ENCODE data around the gene TENT5C.
A peak's percentile ranks its signal among the peaks of the same experiment; 100 is the strongest.
"Not testable (repeated sequence)": the region's sequence is repeated elsewhere in the genome, so short reads cannot be mapped to it uniquely, and the experiment has no call there.

Gene TENT5C

GRCh38 chr1:117605774-117606648 lies at the start of gene TENT5C:
Gene TENT5C (plus strand): TSS chr1:117606048. CDS start chr1:117622869, 16,821 bp downstream.
- FAIRE-seq: peak; percentile 69

DNA sequence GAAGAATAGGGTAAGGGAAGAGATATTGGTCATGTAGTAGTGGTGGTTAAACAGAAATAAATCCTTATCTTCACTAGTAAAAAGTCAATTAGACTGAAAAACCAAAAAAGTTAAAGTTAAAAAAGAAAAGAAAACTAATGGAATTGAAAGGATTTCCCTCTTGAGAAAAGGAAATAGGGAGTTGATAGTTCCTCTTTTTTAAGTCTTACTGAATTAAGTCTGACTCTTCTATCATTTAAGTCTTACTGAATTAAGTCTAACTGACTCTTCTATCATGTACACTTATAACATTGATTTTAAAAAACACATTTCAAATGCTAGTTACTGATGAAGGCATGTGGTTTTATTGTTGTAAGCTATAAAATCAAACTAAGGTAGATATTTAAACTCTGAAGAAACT lies 49.5 kb upstream of the TENT5C start:
- no peak for FAIRE-seq

- FAIRE-seq: no peak
Observed at GRCh38 chr1:117556976-117557375, 48.9 kb upstream of the TENT5C start.

DNA sequence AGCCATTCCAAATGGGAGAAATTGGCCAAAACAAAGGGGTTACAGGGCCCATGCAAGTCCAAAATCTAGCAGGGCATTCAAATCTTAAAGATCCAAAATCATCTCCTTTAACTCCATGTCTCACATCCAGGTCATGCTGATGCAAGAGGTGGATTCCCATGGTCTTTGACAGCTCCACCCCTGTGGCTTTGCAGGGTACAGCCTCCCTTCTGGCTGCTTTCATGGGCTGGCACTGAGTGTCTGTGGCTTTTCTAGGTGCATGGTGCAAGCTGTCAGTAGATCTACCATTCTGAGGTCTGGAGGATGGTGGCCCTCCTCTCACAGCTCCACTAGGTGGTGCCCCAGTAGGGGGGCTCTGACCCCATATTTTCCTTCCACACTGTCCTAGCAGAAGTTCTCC lies 47.4 kb upstream of the TENT5C start:
- FAIRE-seq: not testable (repeated sequence)

DNA sequence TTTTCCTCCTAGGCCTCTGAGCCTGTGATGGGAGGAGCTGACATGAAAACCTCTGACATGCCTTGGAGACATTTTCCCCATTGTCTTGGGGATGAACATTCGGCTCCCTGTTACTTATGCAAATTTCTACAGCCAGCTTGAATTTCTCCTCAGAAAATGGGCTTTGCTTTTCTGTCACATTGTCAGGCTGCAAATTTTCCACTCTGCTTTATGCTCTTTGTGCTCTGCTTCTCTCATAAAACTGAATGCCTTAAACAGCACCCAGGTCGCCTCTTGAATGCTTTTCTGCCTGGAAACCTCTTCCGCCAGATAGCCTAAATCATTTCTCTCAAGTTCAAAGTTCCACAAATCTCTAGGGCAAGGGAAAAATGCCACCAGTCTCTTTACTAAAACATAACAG lies 46.7 kb upstream of the TENT5C start:
- FAIRE-seq: no peak

- no peak for FAIRE-seq
Observed at GRCh38 chr1:117559985-117560384, 45.9 kb upstream of the TENT5C start.

- no peak for FAIRE-seq
Observed at GRCh38 chr1:117561071-117561470, 44.8 kb upstream of the TENT5C start.

DNA sequence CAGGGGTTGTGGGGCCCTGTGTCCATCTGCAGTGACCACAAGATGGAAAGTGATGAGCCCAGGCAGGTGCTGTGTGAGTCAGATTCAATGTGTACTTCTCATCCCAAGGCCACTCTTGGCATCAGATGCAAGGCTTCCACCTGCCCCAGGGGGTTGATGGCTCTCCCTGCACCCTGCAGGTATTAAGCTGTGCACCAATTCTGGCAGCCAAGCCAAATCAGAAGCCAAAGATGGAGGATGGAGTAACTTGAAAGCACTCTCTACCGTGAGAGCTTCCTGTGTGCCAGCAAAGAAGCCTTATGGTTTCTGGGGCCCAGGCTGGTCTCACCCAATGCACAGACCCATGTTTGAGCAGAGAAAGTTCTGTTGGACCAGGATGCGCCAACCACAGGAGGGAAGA lies 44.3 kb upstream of the TENT5C start:
- FAIRE-seq: no peak

GRCh38 chr1:117562581-117563491 lies 43.0 kb upstream of the TENT5C start:
- FAIRE-seq: no peak

DNA sequence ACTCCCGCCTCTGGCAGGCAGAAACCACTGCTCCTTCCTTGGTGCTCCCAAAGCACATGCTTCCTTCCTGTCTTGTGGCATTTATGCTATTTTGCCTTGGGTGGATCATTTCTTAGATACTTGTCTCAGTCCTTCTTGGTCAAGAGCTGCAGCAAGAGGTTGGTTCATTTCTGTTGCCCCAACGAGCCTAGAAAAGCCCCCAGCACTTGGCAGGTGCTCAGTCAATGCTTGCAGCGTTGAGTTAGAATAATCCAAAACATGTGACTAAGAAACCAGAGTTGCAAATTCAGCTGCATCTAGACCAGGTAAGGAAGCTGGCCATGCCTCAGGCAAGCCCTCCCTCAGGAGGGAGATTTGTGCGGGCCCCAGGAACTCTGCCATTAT lies 42.4 kb upstream of the TENT5C start:
- FAIRE-seq: no peak

DNA sequence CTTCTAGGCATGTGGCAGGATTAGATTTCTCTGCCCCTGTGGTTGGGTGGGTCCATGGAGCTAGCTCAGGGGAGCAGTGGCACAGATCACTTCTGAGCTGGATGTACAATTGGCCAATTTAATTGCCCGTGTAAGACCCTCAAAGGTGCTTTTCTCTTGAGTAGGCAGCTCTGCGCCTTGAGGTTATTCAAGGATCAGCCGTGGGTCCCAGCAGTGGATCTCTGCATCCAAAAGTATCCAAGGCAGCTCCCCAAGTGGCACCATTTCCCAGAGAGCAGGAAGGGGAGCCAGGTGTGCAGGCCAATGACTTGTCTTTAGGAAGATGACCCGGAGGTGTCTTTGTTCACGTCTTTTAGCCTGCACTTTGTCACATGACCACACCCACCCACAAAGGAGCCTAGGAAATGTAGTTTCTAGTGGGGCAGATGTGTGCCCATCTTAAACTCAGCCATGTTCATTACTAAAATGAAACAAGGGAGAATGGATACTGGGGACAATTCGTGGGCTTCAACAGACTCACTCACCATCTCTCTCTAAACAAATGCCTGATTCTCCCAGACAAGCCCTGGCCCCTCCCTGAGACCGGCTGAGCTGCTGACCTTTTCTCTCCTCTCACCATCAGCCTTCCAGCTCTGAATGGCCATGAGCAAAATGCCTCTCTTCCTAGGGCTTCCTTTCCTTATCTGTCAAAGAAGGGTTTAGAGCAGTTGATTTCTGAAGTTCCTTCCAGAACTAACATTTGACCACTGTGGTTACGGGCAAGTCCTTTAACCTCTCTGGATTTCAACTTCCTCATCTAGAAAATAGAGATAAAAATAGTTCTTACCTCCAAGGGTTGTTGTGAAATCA lies 41.4 kb upstream of the TENT5C start:
- no peak for FAIRE-seq

- peak; percentile 5 for FAIRE-seq
Observed at GRCh38 chr1:117565076-117565556, 40.7 kb upstream of the TENT5C start.

DNA sequence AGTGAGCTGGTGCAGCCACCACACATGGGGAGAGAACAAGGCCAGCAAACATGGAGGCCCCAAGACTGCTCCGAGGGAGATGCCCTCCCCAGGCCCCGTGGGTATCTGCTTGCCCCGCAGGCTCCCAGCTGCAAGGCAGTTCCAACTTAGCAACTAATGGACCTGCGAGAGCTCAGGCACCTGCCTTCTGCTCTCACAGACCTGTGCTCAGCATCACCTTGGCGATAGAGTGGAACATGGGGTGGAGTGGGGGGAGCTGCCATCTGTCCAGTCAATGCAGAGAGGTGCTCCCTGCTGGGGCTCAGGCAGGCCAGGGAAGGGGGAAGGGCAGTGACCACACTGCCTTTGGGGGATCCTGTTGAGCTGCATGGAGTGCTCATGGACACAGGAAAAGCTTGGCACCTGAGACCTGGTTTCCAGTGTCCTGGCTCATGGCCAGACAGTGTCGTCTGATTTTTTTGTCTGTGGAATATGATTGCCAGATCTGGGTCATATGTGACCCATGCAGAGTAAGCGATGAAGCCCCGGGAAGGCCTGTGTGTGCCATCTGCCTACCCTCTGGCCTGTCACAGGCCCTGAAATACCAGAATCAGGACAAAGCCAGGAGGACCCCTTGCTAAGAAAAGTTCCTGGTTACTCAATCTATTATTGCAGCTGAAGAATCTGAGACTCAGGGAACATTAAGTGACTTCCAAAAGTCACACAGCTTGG lies 39.9 kb upstream of the TENT5C start:
- peak; percentile 43 for FAIRE-seq

- no peak for FAIRE-seq
Observed at GRCh38 chr1:117566556-117566955, 39.3 kb upstream of the TENT5C start.

DNA sequence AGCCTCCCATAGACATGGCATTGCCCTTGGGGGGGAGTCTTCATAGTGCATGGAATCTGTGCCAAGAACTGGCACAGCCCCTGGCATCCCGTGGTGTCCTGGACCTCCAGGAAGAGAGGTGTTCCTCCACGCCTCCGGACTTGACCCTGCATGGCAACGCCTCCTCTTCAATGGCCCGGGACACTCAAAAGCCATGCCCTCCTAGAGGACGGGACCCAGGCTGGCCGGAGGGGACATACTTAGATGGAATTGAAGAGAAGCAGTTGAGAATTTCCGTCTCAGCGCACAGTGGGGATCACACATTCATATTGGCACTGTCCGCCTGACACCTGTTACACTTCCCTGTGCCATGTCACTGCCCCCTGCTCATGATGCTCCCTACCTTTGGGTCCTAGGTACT lies 38.4 kb upstream of the TENT5C start:
- FAIRE-seq: no peak

DNA sequence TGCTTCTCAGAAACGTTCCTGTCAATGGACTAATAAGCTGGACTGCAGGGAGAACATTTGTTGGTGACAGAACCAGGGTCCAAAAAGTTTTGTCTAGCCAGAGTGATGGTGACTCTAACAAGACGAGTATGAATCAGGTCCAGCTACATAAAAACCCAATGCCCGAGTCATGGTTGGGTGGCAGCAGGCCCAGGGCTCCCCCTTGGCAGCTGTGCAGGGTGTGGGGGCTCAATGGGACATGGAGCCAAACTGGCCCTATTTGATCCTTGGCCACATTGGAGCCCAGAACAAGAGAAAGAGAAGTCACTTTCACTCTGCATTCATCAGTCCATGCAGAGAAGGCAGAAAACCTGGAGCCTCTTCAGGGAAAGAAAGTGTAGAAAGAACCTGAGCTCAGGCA lies 37.9 kb upstream of the TENT5C start:
- no peak for FAIRE-seq

DNA sequence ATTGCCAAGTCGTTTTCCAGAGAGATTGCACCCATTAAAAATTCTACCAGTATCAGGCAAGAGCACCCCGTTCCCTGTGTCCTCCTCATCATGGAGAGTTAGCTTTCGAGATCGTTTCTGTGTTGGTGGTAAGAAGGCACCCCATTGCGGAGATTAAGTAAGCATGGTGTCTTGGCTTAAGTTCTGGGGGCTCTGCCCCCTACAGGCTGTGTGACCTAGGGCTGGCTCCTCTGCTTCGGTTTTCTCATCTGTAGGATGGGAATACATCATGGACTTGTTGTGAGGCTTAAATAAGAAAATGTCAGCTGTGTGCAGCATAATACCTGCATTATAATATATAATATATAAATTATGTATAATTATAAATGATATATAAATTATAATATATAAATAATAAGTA lies 36.8 kb upstream of the TENT5C start:
- FAIRE-seq: no peak

DNA sequence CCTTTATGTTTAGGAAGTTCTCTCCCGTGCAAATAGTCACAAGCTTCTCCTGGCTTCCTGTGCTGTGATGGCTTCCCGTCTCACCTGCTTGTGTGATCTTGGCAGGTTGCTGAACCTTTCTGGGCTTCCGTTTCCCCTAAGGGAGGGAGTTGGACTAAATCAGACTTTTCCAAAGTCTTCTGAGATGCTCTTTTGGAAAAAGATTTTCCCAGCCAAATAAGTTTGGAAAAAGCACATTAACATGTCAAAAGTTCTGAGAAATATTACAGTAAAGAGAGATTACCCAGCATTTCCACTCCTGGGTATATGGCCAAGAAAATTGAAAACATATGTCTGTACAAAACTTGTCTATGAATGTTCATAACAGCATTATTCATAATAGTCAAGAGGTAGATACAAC lies 36.0 kb upstream of the TENT5C start:
- FAIRE-seq: no peak

DNA sequence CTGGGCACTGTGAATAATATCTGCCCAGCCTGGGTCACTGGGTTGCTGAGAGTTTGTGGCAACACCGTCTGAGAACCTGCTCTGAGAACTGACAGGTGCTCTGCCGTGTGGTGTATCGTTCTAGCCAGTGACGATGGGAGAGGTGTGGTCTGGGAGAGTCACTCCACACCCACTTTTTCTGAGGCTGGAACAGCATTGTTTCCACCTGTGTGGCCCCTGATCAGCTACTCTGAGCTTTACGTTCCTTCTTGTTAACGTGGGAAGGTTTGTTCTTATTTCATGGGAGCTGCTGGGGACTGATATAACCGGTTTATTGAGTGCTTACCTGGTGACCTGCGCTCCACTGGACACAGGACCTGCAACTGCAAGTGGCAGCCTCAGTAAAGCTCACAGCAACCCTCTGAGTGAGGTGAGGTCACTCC lies 34.8 kb upstream of the TENT5C start:
- FAIRE-seq: no peak

- FAIRE-seq: no peak
Observed at GRCh38 chr1:117571496-117571895, 34.4 kb upstream of the TENT5C start.

DNA sequence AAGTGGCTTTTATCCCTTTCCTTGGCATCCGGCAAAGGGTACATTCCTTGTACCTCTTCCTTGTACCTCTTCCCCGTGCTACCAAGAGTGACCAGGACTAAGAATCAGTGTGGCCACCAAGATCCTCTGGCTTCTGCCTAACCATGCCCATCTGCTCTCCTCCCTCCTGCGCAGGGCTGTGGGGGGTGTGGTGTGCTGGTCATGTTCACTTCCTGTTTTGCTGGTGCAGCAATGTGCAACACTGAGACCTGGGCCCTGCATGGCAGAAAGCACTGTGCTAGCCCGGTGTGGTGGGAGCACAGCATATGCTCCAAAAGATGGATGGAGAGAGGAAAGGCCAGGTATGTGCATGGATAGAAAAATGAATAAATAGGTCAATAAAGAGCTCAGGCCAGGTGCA lies 33.3 kb upstream of the TENT5C start:
- no peak for FAIRE-seq

DNA sequence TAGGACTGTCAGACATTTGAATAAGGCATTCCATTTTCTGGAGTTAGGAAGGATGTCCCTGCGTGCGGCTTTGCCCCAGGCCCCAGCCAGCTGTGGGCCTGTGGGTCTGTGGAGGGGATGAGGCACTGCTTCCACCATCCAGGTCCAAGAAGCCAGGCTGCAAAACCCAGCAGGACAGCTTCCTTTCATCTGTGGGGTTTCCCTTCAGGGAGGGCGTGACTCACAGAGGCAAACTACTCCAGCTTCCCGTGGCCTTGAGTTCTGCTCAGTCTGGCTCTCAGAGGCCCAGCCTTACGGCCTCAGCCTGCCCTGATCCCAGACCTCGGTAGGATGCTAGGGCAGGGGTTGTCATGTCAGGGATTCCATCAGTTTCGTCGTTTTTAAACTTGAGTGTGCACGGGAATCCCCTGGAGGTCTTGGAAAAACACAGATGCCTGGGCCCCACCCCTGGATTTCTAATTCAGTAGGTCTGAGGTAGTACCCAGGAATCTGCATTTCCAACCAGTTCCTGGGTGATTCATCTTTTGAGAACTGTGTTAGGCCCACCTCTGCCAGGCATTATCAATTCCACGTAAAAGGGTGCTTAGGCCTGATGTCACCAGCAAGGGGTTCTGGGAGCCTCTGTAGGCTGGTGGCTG lies 32.3 kb upstream of the TENT5C start:
- FAIRE-seq: no peak

Measured in islet of Langerhans (tissue), 1 donor.